Measurements from ENCODE around the gene TRIML1.
A peak's percentile ranks its signal among the peaks of the same experiment; 100 is the strongest.

TRIML1 gene

GRCh38 chr4:188139141-188139540 is at the start of gene TRIML1:
TSS of gene TRIML1 (plus strand) at chr4:188139441. CDS start at chr4:188139559, 118 bp downstream.
- no peak for DNase-seq (ENCODE audit: low read depth in 2 of 2)

GRCh38 chr4:188092824-188093223 is 46.4 kb upstream of the TRIML1 start:
- DNase-seq (ENCODE audit: low read depth in 2 of 2) = no peak

GRCh38 chr4:188106454-188106853 is 32.8 kb upstream of the TRIML1 start:
- DNase-seq (ENCODE audit: low read depth in 2 of 2) = no peak

- no peak for DNase-seq (ENCODE audit: low read depth in 2 of 2)
These were observed 31.1 kb upstream of the TRIML1 start for GRCh38 chr4:188107931-188108843.

GRCh38 chr4:188109157-188109755 is 30.0 kb upstream of the TRIML1 start, which contains the start of gene TRIML2:
TSS of gene TRIML2 (minus strand) at chr4:188109603. CDS start at chr4:188105368, 4,235 bp downstream.
- DNase-seq (ENCODE audit: low read depth in 2 of 2) = no peak

- DNase-seq (ENCODE audit: low read depth in 2 of 2) = no peak
These were observed 29.2 kb upstream of the TRIML1 start for GRCh38 chr4:188110036-188110435.

- DNase-seq (ENCODE audit: low read depth in 2 of 2) = no peak
These were observed 28.3 kb upstream of the TRIML1 start for GRCh38 chr4:188110741-188111471.

GRCh38 chr4:188111955-188112354 is 27.3 kb upstream of the TRIML1 start:
- DNase-seq (ENCODE audit: low read depth in 2 of 2) = no peak

GRCh38 chr4:188113156-188113555 is 26.1 kb upstream of the TRIML1 start:
- no peak for DNase-seq (ENCODE audit: low read depth in 2 of 2)

GRCh38 chr4:188117631-188118324 is 21.5 kb upstream of the TRIML1 start:
- DNase-seq (ENCODE audit: low read depth in 2 of 2) = no peak

- no peak for DNase-seq (ENCODE audit: low read depth in 2 of 2)
These were observed 17.7 kb upstream of the TRIML1 start for GRCh38 chr4:188121530-188121929.

- DNase-seq (ENCODE audit: low read depth in 2 of 2) = peak; percentile 49 to 52
These were observed 11.9 kb upstream of the TRIML1 start for GRCh38 chr4:188127214-188127874.

- no peak for DNase-seq (ENCODE audit: low read depth in 2 of 2)
These were observed 8.9 kb upstream of the TRIML1 start for GRCh38 chr4:188130355-188130754.

GRCh38 chr4:188132232-188132631 is 7.0 kb upstream of the TRIML1 start:
- no peak for DNase-seq (ENCODE audit: low read depth in 2 of 2)

GRCh38 chr4:188138227-188138626 is 1.0 kb upstream of the TRIML1 start:
- no peak for DNase-seq (ENCODE audit: low read depth in 2 of 2)

- DNase-seq (ENCODE audit: low read depth in 2 of 2) = no peak
These were observed 430 bp downstream of the TRIML1 start for GRCh38 chr4:188139671-188140070.

- no peak for DNase-seq (ENCODE audit: low read depth in 2 of 2)
These were observed 4.5 kb downstream of the TRIML1 start for GRCh38 chr4:188143731-188144130.

GRCh38 chr4:188145601-188146000 is 6.4 kb downstream of the TRIML1 start:
- no peak for DNase-seq (ENCODE audit: low read depth in 2 of 2)

- no peak for DNase-seq (ENCODE audit: low read depth in 2 of 2)
These were observed 7.4 kb downstream of the TRIML1 start for GRCh38 chr4:188146618-188147017.

- DNase-seq (ENCODE audit: low read depth in 2 of 2) = no peak
These were observed 7.9 kb downstream of the TRIML1 start for GRCh38 chr4:188147176-188147575.

- DNase-seq (ENCODE audit: low read depth in 2 of 2) = no peak
These were observed 8.5 kb downstream of the TRIML1 start for GRCh38 chr4:188147776-188148175.
